D721Med (cell line): ENCODE measurements around the gene PNMA6F.

ENCODE experiments used
- DNase-seq: peaks from one replicate; pipeline ENCODE4 v3.0.0; 2011; ENCODE audit warnings: low spot score; ENCODE audit not compliant: insufficient read length
- FAIRE-seq: peaks from 2 replicates; lab custom pipeline; 2011; peaks lifted over from hg19 to GRCh38; lab: Jason Lieb, UNC
- CTCF ChIP-seq: IDR thresholded peaks from 2 replicates; pipeline ENCODE4 v1.5.1; 2012; ENCODE audit warnings: mild to moderate bottlenecking, control low read depth; ENCODE audit not compliant: insufficient read depth; ENCODE audit errors: missing control alignments

Gene PNMA6F

GRCh38 chrX:153347530-153347929 lies 26.0 kb upstream of the PNMA6F start:
- DNase-seq (no peak), FAIRE-seq (no peak)
- no peak for TF ChIP-seq CTCF

- TF ChIP-seq CTCF: no peak
- FAIRE-seq (no peak), DNase-seq (no peak)
Measured at GRCh38 chrX:153343674-153344073, 22.1 kb upstream of the PNMA6F start.

GRCh38 chrX:153342762-153343558 lies 21.4 kb upstream of the PNMA6F start:
- DNase-seq (no peak), FAIRE-seq (no peak)
- TF ChIP-seq CTCF: no peak

GRCh38 chrX:153340111-153340510 lies 18.5 kb upstream of the PNMA6F start:
- FAIRE-seq: no peak
- no peak for DNase-seq

GRCh38 chrX:153339662-153340061 lies 18.1 kb upstream of the PNMA6F start:
- FAIRE-seq (no peak), DNase-seq (no peak)
- no peak for TF ChIP-seq CTCF

More at GRCh38 chrX:153340111-153340510, 18.5 kb upstream of the PNMA6F start:
- TF ChIP-seq CTCF: no peak

- no peak for TF ChIP-seq CTCF
- DNase-seq (no peak), FAIRE-seq (no peak)
Measured at GRCh38 chrX:153338836-153339235, 17.3 kb upstream of the PNMA6F start.

- no peak for FAIRE-seq
- TF ChIP-seq CTCF: no peak
- no peak for DNase-seq
Measured at GRCh38 chrX:153336988-153337387, 15.4 kb upstream of the PNMA6F start.
